HEK293 (cell line): ENCODE data around the gene CLTC.
A peak's percentile ranks its signal among the peaks of the same experiment; 100 is the strongest.

Experiments
- CTCF ChIA-PET: fragments of 350-600 bp; formaldehyde crosslinking; extraction: SDS; loops from one replicate; lab custom pipeline; 2021; ENCODE audit warnings: antibody characterized with exemption; lab: Yijun Ruan, JAX
- POLR2A ChIA-PET: fragments of 300-600 bp; formaldehyde crosslinking; extraction: SDS; loops from one replicate; lab custom pipeline; 2020; ENCODE audit warnings: antibody characterized with exemption, inconsistent platforms; lab: Yijun Ruan, JAX
- H3K27ac ChIP-seq: fragments of 200-500 bp; sonication (Bioruptor generic); 2 replicates; pipeline ENCODE4 v1.5.1; 2014; ENCODE audit warnings: low read depth, low read length, control low read depth, inconsistent platforms; ENCODE audit errors: extremely low read depth
- H3K36me3 ChIP-seq, 2 experiments: fragments of 200-500 bp in 1 of 2; sonication (Bioruptor generic) in 1 of 2; 1 replicate in 1 of 2; 2 replicates in 1 of 2; pipeline ENCODE4 v1.5.1; 2014 to 2017; ENCODE audit warnings: inconsistent platforms in 2 of 2, low read length in 2 of 2; ENCODE audit not compliant: control insufficient read depth in 2 of 2, insufficient read depth in 1 of 2
- H3K4me1 ChIP-seq: fragments of 200-500 bp; sonication (Bioruptor generic); 2 replicates; pipeline ENCODE4 v1.5.1; 2014; ENCODE audit warnings: mild to moderate bottlenecking, low read length, inconsistent platforms; ENCODE audit not compliant: control insufficient read depth, insufficient read depth
- H3K4me3 ChIP-seq: 2 replicates; pipeline ENCODE4 v1.5.1; 2011; ENCODE audit warnings: low read depth, mild to moderate bottlenecking, control low read depth, low read length, moderate library complexity
- H3K9me3 ChIP-seq: fragments of 200-500 bp; sonication (Bioruptor generic); 2 replicates; pipeline ENCODE4 v1.5.1; 2014; ENCODE audit warnings: low read depth, low read length, inconsistent platforms; ENCODE audit not compliant: control insufficient read depth, insufficient read depth
- BCL6B ChIP-seq: fragments of 450-650 bp; formaldehyde crosslinking; IDR thresholded peaks from 2 replicates; pipeline ENCODE4 v1.5.1; 2017; ENCODE audit warnings: missing biosample characterization, missing genetic modification characterization
- MYNN ChIP-seq: fragments of 450-650 bp; formaldehyde crosslinking; IDR thresholded peaks from 2 replicates; pipeline ENCODE4 v1.5.1; 2016; ENCODE audit warnings: missing biosample characterization, missing genetic modification characterization, borderline replicate concordance
- PRDM6 ChIP-seq: fragments of 450-650 bp; formaldehyde crosslinking; IDR thresholded peaks from 2 replicates; pipeline ENCODE4 v1.5.1; 2017; ENCODE audit warnings: missing biosample characterization, missing genetic modification characterization
- TSHZ1 ChIP-seq: fragments of 450-650 bp; formaldehyde crosslinking; IDR thresholded peaks from 2 replicates; pipeline ENCODE4 v1.5.1; 2016; ENCODE audit warnings: missing biosample characterization, missing genetic modification characterization, borderline replicate concordance
- ZFP3 ChIP-seq: fragments of 450-650 bp; formaldehyde crosslinking; IDR thresholded peaks from 2 replicates; pipeline ENCODE4 v1.5.1; 2016; ENCODE audit warnings: low read depth, missing biosample characterization, missing genetic modification characterization
- ZIC2 ChIP-seq: fragments of 450-650 bp; formaldehyde crosslinking; IDR thresholded peaks from 2 replicates; pipeline ENCODE4 v1.5.1; 2016; ENCODE audit warnings: missing biosample characterization, missing genetic modification characterization
- ZNF114 ChIP-seq: fragments of 450-650 bp; formaldehyde crosslinking; IDR thresholded peaks from 2 replicates; pipeline ENCODE4 v1.5.0; 2017; ENCODE audit warnings: missing biosample characterization, missing genetic modification characterization
- ZNF121 ChIP-seq: fragments of 450-650 bp; formaldehyde crosslinking; IDR thresholded peaks from 2 replicates; pipeline ENCODE4 v1.5.1; 2016; ENCODE audit warnings: missing biosample characterization, missing genetic modification characterization
- ZNF140 ChIP-seq: fragments of 450-650 bp; formaldehyde crosslinking; IDR thresholded peaks from 2 replicates; pipeline ENCODE4 v1.5.1; 2016; ENCODE audit warnings: missing biosample characterization, missing genetic modification characterization
- ZNF146 ChIP-seq: fragments of 450-650 bp; formaldehyde crosslinking; IDR thresholded peaks from 2 replicates; pipeline ENCODE4 v1.5.1; 2016; ENCODE audit warnings: missing biosample characterization, missing genetic modification characterization
- ZNF221 ChIP-seq: fragments of 450-650 bp; formaldehyde crosslinking; IDR thresholded peaks from 2 replicates; pipeline ENCODE4 v1.5.1; 2017; ENCODE audit warnings: missing biosample characterization, missing genetic modification characterization, borderline replicate concordance
- ZNF473 ChIP-seq: fragments of 450-650 bp; formaldehyde crosslinking; IDR thresholded peaks from 2 replicates; pipeline ENCODE4 v1.5.1; 2017; ENCODE audit warnings: missing biosample characterization, missing genetic modification characterization
- ZNF560 ChIP-seq: fragments of 450-650 bp; formaldehyde crosslinking; IDR thresholded peaks from 2 replicates; pipeline ENCODE4 v1.5.1; 2017; ENCODE audit warnings: missing biosample characterization, missing genetic modification characterization, borderline replicate concordance
- ZNF621 ChIP-seq: fragments of 450-650 bp; formaldehyde crosslinking; IDR thresholded peaks from 2 replicates; pipeline ENCODE4 v1.5.1; 2017; ENCODE audit warnings: missing biosample characterization, missing genetic modification characterization
- ZNF658 ChIP-seq: fragments of 450-650 bp; formaldehyde crosslinking; IDR thresholded peaks from 2 replicates; pipeline ENCODE4; 2016; ENCODE audit warnings: missing biosample characterization, missing genetic modification characterization
- ZNF664 ChIP-seq: fragments of 450-650 bp; formaldehyde crosslinking; IDR thresholded peaks from 2 replicates; pipeline ENCODE4 v1.5.1; 2016; ENCODE audit warnings: missing biosample characterization, missing genetic modification characterization
- ZNF837 ChIP-seq: fragments of 450-650 bp; formaldehyde crosslinking; IDR thresholded peaks from 2 replicates; pipeline ENCODE4 v1.5.1; 2016; ENCODE audit warnings: missing biosample characterization, missing genetic modification characterization
- ZSCAN23 ChIP-seq: fragments of 450-650 bp; formaldehyde crosslinking; IDR thresholded peaks from 2 replicates; pipeline ENCODE4 v1.5.1; 2016; ENCODE audit warnings: missing biosample characterization, missing genetic modification characterization
- TF ChIP-seq, protein P1 (sequence below): fragments of 450-650 bp; formaldehyde crosslinking; conservative IDR thresholded peaks from 2 replicates; pipeline ENCODE4 v1.5.1; 2016; ENCODE audit warnings: low read depth, missing biosample characterization, missing genetic modification characterization

The CLTC gene

DNA sequence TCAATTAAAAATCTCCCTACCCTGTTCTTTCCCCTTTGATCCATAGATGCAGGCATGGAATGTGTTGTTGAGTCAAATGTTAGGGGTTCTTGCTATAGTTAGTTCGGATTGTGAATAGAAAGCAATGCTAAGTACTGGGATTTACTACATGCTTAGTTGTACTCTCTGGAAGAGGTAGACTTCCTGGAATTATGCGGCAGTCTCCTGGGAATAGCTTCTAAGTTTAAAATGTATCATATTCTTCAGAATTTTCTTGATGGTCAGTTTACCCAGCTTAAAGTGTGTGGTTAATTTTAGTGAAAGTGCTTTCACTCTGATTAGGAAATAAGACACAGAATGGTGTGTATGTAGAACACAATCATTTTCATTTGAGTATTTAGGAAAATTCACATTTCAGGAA lies 3.5 kb downstream of the CLTC start (continued):
- TF ChIP-seq TSHZ1 (tag by site-specific recombination) (no peak), ZNF221 (tag by site-specific recombination) (no peak), ZNF837 (no peak), MYNN (tag by site-specific recombination) (no peak), ZNF114 (tag by site-specific recombination) (no peak), ZIC2 (tag by site-specific recombination) (no peak), ZNF473 (tag by site-specific recombination) (no peak)
- TF ChIP-seq, all 188 proteins: peak for 0

GRCh38 chr17:59626756-59627155 lies 7.1 kb downstream of the CLTC start:
- no peak overlapping the region for H3K4me3 ChIP-seq
- ChIA-PET CTCF (no interaction called here), POLR2A (no interaction called here)
- no peak overlapping the region for H3K27ac ChIP-seq
- 0 out of 2 replicates have a peak, but pooled peaks have one; percentile 58 for TF ChIP-seq ZNF121
- no peak for TF ChIP-seq ZNF621
- peaks cover 0 to 23% of the 10 kb centered on the region in 2 experiments; a peak in 2 of 3 replicates for H3K36me3 ChIP-seq
- no peaks in the 10 kb centered on the region for H3K9me3 ChIP-seq
- peaks cover 7% of the 10 kb centered on the region for H3K4me1 ChIP-seq

- peaks cover 0 to 20% of the 10 kb centered on the region in 2 experiments; a peak in 2 of 3 replicates for H3K36me3 ChIP-seq
- no peaks in the 10 kb centered on the region for H3K9me3 ChIP-seq
- peaks cover 6% of the 10 kb centered on the region; the same call in 1 of the 2 replicates for H3K4me1 ChIP-seq
- CTCF ChIA-PET, result interaction anchor here (0.8 kb wide), 1 partner anchor 106 kb away, joined by 3 read pairs; no protein-coding TSS in a partner anchor
- no peak overlapping the region for H3K4me3 ChIP-seq
- TF ChIP-seq ZNF140 (tag by site-specific recombination), result no peak
- TF ChIP-seq PRDM6 (tag by site-specific recombination), result 0 out of 2 replicates have a peak, but pooled peaks have one; percentile 16
- TF ChIP-seq, protein P1, sequence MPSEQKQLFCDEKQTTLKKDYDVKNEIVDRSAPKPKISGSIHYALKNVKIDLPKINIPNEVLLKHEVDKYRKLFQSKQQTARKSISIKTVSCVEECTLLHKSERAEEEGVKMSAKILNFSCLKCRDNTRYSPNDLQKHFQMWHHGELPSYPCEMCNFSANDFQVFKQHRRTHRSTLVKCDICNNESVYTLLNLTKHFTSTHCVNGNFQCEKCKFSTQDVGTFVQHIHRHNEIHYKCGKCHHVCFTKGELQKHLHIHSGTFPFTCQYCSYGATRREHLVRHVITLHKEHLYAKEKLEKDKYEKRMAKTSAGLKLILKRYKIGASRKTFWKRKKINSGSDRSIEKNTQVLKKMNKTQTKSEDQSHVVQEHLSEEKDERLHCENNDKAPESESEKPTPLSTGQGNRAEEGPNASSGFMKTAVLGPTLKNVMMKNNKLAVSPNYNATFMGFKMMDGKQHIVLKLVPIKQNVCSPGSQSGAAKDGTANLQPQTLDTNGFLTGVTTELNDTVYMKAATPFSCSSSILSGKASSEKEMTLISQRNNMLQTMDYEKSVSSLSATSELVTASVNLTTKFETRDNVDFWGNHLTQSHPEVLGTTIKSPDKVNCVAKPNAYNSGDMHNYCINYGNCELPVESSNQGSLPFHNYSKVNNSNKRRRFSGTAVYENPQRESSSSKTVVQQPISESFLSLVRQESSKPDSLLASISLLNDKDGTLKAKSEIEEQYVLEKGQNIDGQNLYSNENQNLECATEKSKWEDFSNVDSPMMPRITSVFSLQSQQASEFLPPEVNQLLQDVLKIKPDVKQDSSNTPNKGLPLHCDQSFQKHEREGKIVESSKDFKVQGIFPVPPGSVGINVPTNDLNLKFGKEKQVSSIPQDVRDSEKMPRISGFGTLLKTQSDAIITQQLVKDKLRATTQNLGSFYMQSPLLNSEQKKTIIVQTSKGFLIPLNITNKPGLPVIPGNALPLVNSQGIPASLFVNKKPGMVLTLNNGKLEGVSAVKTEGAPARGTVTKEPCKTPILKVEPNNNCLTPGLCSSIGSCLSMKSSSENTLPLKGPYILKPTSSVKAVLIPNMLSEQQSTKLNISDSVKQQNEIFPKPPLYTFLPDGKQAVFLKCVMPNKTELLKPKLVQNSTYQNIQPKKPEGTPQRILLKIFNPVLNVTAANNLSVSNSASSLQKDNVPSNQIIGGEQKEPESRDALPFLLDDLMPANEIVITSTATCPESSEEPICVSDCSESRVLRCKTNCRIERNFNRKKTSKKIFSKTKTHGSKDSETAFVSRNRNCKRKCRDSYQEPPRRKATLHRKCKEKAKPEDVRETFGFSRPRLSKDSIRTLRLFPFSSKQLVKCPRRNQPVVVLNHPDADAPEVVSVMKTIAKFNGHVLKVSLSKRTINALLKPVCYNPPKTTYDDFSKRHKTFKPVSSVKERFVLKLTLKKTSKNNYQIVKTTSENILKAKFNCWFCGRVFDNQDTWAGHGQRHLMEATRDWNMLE, result no peak
- no peak for TF ChIP-seq ZNF560 (tag by site-specific recombination)
- peak; percentile 86 for TF ChIP-seq ZNF664 (tag by site-specific recombination)
- TF ChIP-seq ZNF473 (tag by site-specific recombination), result no peak
- TF ChIP-seq BCL6B, result no peak
- TF ChIP-seq ZNF146 (tag by site-specific recombination), result no peak
- TF ChIP-seq ZFP3 (tag by site-specific recombination), result no peak
- no peak for TF ChIP-seq ZSCAN23
- no peak for TF ChIP-seq ZNF658 (tag by site-specific recombination)
- TF ChIP-seq, all 188 proteins: peak for 2
- no peak overlapping the region for H3K27ac ChIP-seq
- POLR2A ChIA-PET, result no interaction called here
These were observed 7.6 kb downstream of the CLTC start for GRCh38 chr17:59627274-59627673.
